Thymus (tissue), 11 donors: ENCODE data around the gene SLC9A8. TPM values are rescaled to one million over a fixed set of nuclear protein-coding genes. Genes with fewer than 3 reads are reported as not detected.
A peak's percentile ranks its signal among the peaks of the same experiment; 100 is the strongest.

Experiments used
- DNase-seq, 9 donors: peaks; one replicate each; pipeline ENCODE4 v3.0.0-alpha.2; 2013; ENCODE audit warnings: low spot score in 9 of 9, low read depth in 6 of 9, missing footprints in 1 of 9
- H3K27ac ChIP-seq, 2 donors: one replicate each; pipeline ENCODE4 v1.5.1; 2013; ENCODE audit warnings: control low read depth in 1 of 2, low read depth in 1 of 2, low read length in 1 of 2, mild to moderate bottlenecking in 1 of 2, moderate library complexity in 1 of 2
- H3K27me3 ChIP-seq, 2 donors: one replicate each; pipeline ENCODE4 v1.5.1; 2013; ENCODE audit warnings: low read length in 1 of 2; ENCODE audit not compliant: control insufficient read depth in 2 of 2, insufficient read depth in 1 of 2
- H3K36me3 ChIP-seq, 2 donors: one replicate each; pipeline ENCODE4 v1.5.1; 2013; ENCODE audit warnings: low read length in 1 of 2, mild to moderate bottlenecking in 1 of 2, moderate library complexity in 1 of 2; ENCODE audit not compliant: control insufficient read depth in 2 of 2, insufficient read depth in 2 of 2
- H3K4me1 ChIP-seq, 2 donors: one replicate each; pipeline ENCODE4 v1.5.1; 2013; ENCODE audit warnings: low read length in 2 of 2; ENCODE audit not compliant: control insufficient read depth in 2 of 2, insufficient read depth in 2 of 2
- H3K4me3 ChIP-seq, 2 donors: one replicate each; pipeline ENCODE4 v1.5.1; 2013; ENCODE audit warnings: low read length in 2 of 2, control low read depth in 1 of 2, mild to moderate bottlenecking in 1 of 2
- H3K9me3 ChIP-seq, 2 donors: one replicate each; pipeline ENCODE4 v1.5.1; 2013; ENCODE audit warnings: low read length in 1 of 2, mild to moderate bottlenecking in 1 of 2; ENCODE audit not compliant: control insufficient read depth in 2 of 2, insufficient read depth in 1 of 2
- WGBS: extraction: QIAGEN DNeasy Blood & Tissue Kit; methylation state at CpG from one replicate; pipeline ENCODE4 v1.1.7; 2013; 5-methylcytosine and 5-hydroxymethylcytosine counted together
- polyA plus RNA-seq: library from polyadenylated mRNA; stranded (reverse); fragments of 200-250 nt; gene quantifications from one replicate; pipeline ENCODE4 v1.2.3, GENCODE V29; 2013
- total RNA-seq: library from RNA; stranded (reverse); fragments of 120-200 nt; gene quantifications from one replicate; pipeline ENCODE4 v1.2.4, GENCODE V29; 2013
- donor health status: healthy.

Gene SLC9A8
- total and polyA plus RNA-seq, 2 donors = 3.9 to 14.1 TPM

DNA sequence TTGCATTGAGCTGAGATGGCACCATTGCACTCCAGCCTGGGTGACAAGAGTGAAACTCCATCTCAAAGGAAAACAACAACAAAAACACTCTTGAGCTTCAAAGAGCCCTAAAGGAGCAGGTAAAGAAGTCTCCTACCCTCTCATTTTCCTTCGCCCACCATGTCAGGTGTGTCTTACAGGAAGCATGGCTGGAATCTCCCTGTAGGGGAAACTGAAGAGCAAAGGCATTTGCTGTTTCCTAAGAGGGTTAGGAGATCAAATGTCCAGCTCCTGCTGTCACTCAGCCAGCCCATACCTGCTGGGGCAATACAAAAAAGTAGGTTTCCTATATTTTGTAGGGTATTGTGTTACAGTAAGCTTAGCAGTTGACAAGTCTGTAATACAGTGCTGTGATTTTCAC is 59.4 kb downstream of the SLC9A8 start:
- H3K27me3 ChIP-seq = no peaks in the 10 kb centered on the region
- no peaks in the 10 kb centered on the region for H3K9me3 ChIP-seq
- DNase-seq = peak in 1 of 9 donors; percentile 24
- H3K4me3 ChIP-seq = no peak overlapping the region
- H3K27ac ChIP-seq = peak overlapping the region in 1 of 2 donors; percentile 51
- H3K4me1 ChIP-seq = no peaks in the 10 kb centered on the region
- H3K36me3 ChIP-seq = peaks cover 27 to 47% of the 10 kb centered on the region in 2 donors
- 98% methylated on average over 1 of the region's 1 CpG for WGBS

GRCh38 chr20:49874696-49875095 is 62.1 kb downstream of the SLC9A8 start:
- WGBS = 98% methylated on average over 6 of the region's 6 CpGs
- Histone ChIP-seq H3K27me3 (no peaks in the 10 kb centered on the region), H3K4me1 (no peaks in the 10 kb centered on the region), H3K27ac (no peak overlapping the region), H3K9me3 (no peaks in the 10 kb centered on the region), H3K36me3 (peaks cover 23 to 43% of the 10 kb centered on the region in 2 donors), H3K4me3 (no peak overlapping the region)
- no peak for DNase-seq

- Histone ChIP-seq H3K9me3 (no peaks in the 10 kb centered on the region), H3K27me3 (no peaks in the 10 kb centered on the region), H3K4me1 (peaks cover 0 to 3% of the 10 kb centered on the region in 2 donors), H3K27ac (no peak overlapping the region), H3K4me3 (no peak overlapping the region), H3K36me3 (peaks cover 35 to 52% of the 10 kb centered on the region in 2 donors)
- no peak for DNase-seq
- 97% methylated on average over 4 of the region's 4 CpGs for WGBS
Observed at GRCh38 chr20:49877386-49877921, 64.8 kb downstream of the SLC9A8 start.

- H3K9me3 ChIP-seq = no peaks in the 10 kb centered on the region
- peaks cover 40 to 58% of the 10 kb centered on the region in 2 donors for H3K36me3 ChIP-seq
- WGBS = 95% methylated on average over 1 of the region's 1 CpG
- no peak overlapping the region for H3K27ac ChIP-seq
- no peaks in the 10 kb centered on the region for H3K27me3 ChIP-seq
- no peak overlapping the region for H3K4me3 ChIP-seq
- DNase-seq = no peak
- H3K4me1 ChIP-seq = peaks cover 0 to 3% of the 10 kb centered on the region in 2 donors
Observed at GRCh38 chr20:49878977-49879376, 66.3 kb downstream of the SLC9A8 start.

GRCh38 chr20:49880177-49880576 is 67.5 kb downstream of the SLC9A8 start:
- Histone ChIP-seq H3K4me3 (no peak overlapping the region), H3K27me3 (no peaks in the 10 kb centered on the region), H3K36me3 (peaks cover 44 to 60% of the 10 kb centered on the region in 2 donors), H3K27ac (no peak overlapping the region), H3K9me3 (no peaks in the 10 kb centered on the region), H3K4me1 (peaks cover 0 to 3% of the 10 kb centered on the region in 2 donors)
- DNase-seq = no peak
- 70% methylated on average over 3 of the region's 3 CpGs for WGBS

- Histone ChIP-seq H3K9me3 (no peaks in the 10 kb centered on the region), H3K27ac (no peak overlapping the region), H3K4me3 (no peak overlapping the region), H3K27me3 (no peaks in the 10 kb centered on the region), H3K4me1 (peaks cover 0 to 3% of the 10 kb centered on the region in 2 donors), H3K36me3 (peaks cover 50 to 61% of the 10 kb centered on the region in 2 donors)
- no peak for DNase-seq
- WGBS = 96% methylated on average over 15 of the region's 15 CpGs
Observed at GRCh38 chr20:49880724-49881445, 68.3 kb downstream of the SLC9A8 start.

GRCh38 chr20:49882171-49882970 is 69.7 kb downstream of the SLC9A8 start:
- H3K27ac ChIP-seq = no peak overlapping the region
- no peaks in the 10 kb centered on the region for H3K9me3 ChIP-seq
- no peaks in the 10 kb centered on the region for H3K27me3 ChIP-seq
- H3K36me3 ChIP-seq = peaks cover 57 to 67% of the 10 kb centered on the region in 2 donors
- no peak for DNase-seq
- H3K4me1 ChIP-seq = peaks cover 0 to 4% of the 10 kb centered on the region in 2 donors
- no peak overlapping the region for H3K4me3 ChIP-seq
- 98% methylated on average over 29 of the region's 29 CpGs for WGBS

DNA sequence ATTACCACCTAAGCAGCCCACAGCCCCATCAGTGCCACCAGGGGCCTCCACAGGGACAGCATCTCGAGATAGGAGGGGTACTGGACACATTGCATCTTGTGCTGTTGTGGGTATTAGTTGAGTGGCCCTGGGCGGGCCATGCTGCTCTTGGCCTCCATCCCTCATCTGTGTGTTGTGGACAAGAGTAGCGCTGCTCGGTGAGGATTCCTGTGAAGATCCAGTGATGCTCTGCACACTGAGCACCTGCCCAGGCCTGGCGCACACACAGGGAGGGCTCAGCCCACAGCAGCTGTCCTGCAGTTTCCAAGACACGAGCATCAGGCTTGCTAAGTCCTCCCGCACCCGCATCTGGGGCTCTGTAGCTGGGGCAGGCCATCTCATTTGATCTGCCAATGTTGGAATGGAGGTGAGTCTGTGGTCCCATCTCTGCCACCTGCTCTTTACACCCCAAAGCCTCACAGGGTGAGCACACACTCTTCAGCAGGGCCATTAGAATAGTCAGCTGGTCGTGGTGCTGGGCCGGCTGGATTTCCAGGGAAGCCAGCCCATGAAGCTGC is 70.7 kb downstream of the SLC9A8 start:
- H3K27ac ChIP-seq = no peak overlapping the region
- WGBS = 96% methylated on average over 10 of the region's 10 CpGs
- no peak for DNase-seq
- H3K9me3 ChIP-seq = no peaks in the 10 kb centered on the region
- no peak overlapping the region for H3K4me3 ChIP-seq
- no peaks in the 10 kb centered on the region for H3K27me3 ChIP-seq
- peaks cover 67 to 77% of the 10 kb centered on the region in 2 donors for H3K36me3 ChIP-seq
- peaks cover 0 to 4% of the 10 kb centered on the region in 2 donors for H3K4me1 ChIP-seq
